ENCODE results near the gene LMCD1. TPM values are rescaled to one million over a fixed set of nuclear protein-coding genes. Genes with fewer than 3 reads are reported as not detected.

LMCD1 gene
- total and polyA plus RNA-seq, 2 experiments from 2014 or later: 22.9 to 27.7 TPM

DNA sequence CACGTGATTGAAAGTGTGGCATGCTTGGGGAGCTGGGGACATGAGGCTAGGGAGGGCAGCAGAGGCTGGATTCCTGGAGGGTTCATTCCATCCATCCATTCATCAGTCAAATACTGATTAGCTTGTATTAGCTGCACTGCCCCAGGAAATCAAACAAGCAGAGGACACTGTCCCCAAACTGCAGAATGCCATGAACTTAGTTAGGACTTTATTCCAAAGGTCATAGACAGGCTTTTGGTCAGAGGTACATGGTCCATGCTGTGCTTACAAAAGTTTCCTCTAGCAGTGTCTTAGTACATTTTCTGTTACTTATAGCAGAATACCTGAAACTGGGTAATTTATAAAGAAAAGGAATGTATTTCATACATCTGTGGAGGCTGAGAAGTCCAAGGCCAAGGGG, 47.7 kb downstream of the LMCD1 start:
- TF ChIP-seq, protein P1, sequence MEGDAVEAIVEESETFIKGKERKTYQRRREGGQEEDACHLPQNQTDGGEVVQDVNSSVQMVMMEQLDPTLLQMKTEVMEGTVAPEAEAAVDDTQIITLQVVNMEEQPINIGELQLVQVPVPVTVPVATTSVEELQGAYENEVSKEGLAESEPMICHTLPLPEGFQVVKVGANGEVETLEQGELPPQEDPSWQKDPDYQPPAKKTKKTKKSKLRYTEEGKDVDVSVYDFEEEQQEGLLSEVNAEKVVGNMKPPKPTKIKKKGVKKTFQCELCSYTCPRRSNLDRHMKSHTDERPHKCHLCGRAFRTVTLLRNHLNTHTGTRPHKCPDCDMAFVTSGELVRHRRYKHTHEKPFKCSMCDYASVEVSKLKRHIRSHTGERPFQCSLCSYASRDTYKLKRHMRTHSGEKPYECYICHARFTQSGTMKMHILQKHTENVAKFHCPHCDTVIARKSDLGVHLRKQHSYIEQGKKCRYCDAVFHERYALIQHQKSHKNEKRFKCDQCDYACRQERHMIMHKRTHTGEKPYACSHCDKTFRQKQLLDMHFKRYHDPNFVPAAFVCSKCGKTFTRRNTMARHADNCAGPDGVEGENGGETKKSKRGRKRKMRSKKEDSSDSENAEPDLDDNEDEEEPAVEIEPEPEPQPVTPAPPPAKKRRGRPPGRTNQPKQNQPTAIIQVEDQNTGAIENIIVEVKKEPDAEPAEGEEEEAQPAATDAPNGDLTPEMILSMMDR (IDR thresholded peaks at IDR 0.05; ENCODE audit: low read depth, low read length): no peak
- Histone ChIP-seq H3K4me3 (no peak overlapping the region), H3K4me1 (ENCODE audit: low read depth) (peaks cover 3% of the 10 kb centered on the region), H3K27me3 (no peaks in the 10 kb centered on the region), H3K36me3 (no peaks in the 10 kb centered on the region), H3K27ac (no peak overlapping the region), H3K9me3 (ENCODE audit: low read depth) (no peaks in the 10 kb centered on the region)
- DNase-seq (ENCODE audit: low read depth in 1 of 2, low spot score in 1 of 2): no peak

DNA sequence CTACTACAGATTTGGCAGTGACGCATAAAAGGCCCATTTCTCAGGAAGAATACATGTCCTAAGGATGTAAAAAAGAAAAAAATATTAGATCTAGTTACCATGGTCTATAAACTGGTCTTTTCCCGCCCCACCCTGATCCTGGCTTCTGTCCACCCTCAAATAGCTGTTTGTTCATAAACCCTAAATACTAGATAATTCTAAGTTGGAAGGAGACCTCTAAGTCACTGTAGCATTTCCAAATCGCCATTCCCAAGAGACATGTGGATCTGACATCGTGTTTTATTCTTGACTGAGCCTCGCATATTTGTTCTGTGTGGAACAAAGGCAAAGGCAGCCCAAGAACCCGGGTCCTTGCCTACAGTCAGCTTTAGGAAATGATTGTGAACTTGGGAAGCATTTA, 49.0 kb downstream of the LMCD1 start:
- Histone ChIP-seq H3K4me1 (ENCODE audit: low read depth) (peaks cover 3% of the 10 kb centered on the region), H3K4me3 (no peak overlapping the region), H3K27ac (no peak overlapping the region), H3K27me3 (no peaks in the 10 kb centered on the region), H3K36me3 (no peaks in the 10 kb centered on the region), H3K9me3 (ENCODE audit: low read depth) (no peaks in the 10 kb centered on the region)
- no peak for DNase-seq (ENCODE audit: low read depth in 1 of 2, low spot score in 1 of 2)
- TF ChIP-seq, protein P1 (IDR thresholded peaks at IDR 0.05; ENCODE audit: low read depth, low read length): no peak

DNA sequence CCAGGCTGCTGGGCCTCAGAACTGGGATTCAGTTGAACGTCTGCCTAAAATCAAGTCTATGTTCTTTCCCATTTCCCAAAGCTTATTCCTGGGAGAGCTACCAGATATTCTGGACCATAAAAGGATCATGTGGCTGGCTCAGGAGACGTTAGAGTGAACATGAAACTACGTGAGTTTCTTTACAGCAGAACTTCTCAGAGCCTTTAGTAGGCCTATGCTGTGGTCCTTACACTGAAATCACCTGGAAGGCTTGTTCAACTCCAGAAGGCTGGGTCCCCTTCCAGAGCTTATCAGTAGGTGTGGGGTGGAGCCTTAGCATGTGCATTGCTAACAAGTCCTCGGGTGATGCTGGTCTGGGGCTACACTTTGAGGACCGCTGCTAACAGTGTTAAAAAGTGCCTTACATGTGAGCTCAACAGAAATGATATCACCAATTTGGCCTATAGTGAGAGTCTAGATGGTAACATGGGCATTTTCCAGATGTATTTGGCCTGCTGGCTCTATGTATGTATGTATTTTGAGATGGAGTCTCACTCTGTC, 50.7 kb downstream of the LMCD1 start:
- TF ChIP-seq, protein P1 (IDR thresholded peaks at IDR 0.05; ENCODE audit: low read depth, low read length): no peak
- no peak for DNase-seq (ENCODE audit: low read depth in 1 of 2, low spot score in 1 of 2)
- no peaks in the 10 kb centered on the region for H3K9me3 ChIP-seq (ENCODE audit: low read depth)
- H3K4me1 ChIP-seq (ENCODE audit: low read depth): peaks cover 3% of the 10 kb centered on the region
- H3K27me3 ChIP-seq: no peaks in the 10 kb centered on the region
- H3K4me3 ChIP-seq: no peak overlapping the region
- no peaks in the 10 kb centered on the region for H3K36me3 ChIP-seq
- no peak overlapping the region for H3K27ac ChIP-seq

DNA sequence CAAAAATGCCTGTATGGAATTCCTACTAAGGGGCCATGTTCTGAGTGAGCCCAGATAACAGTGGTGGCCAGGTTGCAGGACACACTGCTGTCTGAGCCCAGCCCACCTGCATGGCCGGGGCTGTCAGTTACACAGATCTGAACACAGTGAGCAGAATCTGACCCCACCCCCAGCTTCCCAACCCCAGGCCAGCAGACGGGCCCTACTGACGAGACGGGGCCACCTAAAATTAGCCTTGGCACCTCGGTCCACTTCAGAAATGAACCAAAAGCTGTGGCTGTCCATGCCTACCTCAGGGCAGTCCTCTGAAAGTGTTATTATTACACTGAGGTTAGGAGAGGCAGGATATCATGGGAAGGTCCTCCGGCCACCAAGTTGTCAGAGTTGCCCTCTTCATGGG, 51.8 kb downstream of the LMCD1 start:
- no peaks in the 10 kb centered on the region for H3K27me3 ChIP-seq
- no peak for DNase-seq (ENCODE audit: low read depth in 1 of 2, low spot score in 1 of 2)
- TF ChIP-seq, protein P1 (IDR thresholded peaks at IDR 0.05; ENCODE audit: low read depth, low read length): no peak
- no peaks in the 10 kb centered on the region for H3K9me3 ChIP-seq (ENCODE audit: low read depth)
- peaks cover 3% of the 10 kb centered on the region for H3K4me1 ChIP-seq (ENCODE audit: low read depth)
- H3K36me3 ChIP-seq: no peaks in the 10 kb centered on the region
- no peak overlapping the region for H3K4me3 ChIP-seq
- no peak overlapping the region for H3K27ac ChIP-seq

DNA sequence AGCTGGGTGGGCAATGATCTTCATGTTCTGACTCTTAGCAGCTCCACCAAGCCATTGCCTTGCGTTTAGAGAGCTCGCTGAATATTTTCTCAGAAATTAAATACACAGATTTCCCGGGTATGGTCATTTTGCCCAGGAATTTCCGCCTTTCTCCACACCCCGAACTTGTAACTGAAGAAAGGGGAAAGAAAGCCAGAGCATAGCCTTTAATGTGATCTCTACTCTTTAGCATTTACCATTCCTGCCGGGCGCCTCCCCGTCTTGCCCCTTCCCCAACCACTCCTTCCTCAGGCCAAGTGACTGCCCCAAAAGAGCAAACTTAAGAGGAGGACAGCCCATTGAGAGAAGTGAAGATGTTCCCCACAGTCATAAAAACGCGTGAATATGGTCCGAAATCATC, 53.1 kb downstream of the LMCD1 start:
- no peak overlapping the region for H3K27ac ChIP-seq
- no peak overlapping the region for H3K4me3 ChIP-seq
- H3K36me3 ChIP-seq: no peaks in the 10 kb centered on the region
- TF ChIP-seq, protein P1 (IDR thresholded peaks at IDR 0.05; ENCODE audit: low read depth, low read length): no peak
- no peaks in the 10 kb centered on the region for H3K9me3 ChIP-seq (ENCODE audit: low read depth)
- peaks cover 3% of the 10 kb centered on the region for H3K4me1 ChIP-seq (ENCODE audit: low read depth)
- no peaks in the 10 kb centered on the region for H3K27me3 ChIP-seq
- no peak for DNase-seq (ENCODE audit: low read depth in 1 of 2, low spot score in 1 of 2)

All from cardiac muscle cell (in vitro differentiated cells and primary cell).